Ramos (cell line): ENCODE data around the gene ELOVL3.
"Not testable (repeated sequence)": the region's sequence is repeated elsewhere in the genome, so short reads cannot be mapped to it uniquely, and the experiment has no call there.

Experiments used
- in situ Hi-C: fragments of 300-500 bp; cut with MboI; formaldehyde crosslinking; loops from one replicate; pipeline ENCODE4 v1.14.3; 2022; ENCODE audit warnings: low sequenced_read_pairs; ENCODE audit not compliant: unreplicated experiment

The ELOVL3 gene

DNA sequence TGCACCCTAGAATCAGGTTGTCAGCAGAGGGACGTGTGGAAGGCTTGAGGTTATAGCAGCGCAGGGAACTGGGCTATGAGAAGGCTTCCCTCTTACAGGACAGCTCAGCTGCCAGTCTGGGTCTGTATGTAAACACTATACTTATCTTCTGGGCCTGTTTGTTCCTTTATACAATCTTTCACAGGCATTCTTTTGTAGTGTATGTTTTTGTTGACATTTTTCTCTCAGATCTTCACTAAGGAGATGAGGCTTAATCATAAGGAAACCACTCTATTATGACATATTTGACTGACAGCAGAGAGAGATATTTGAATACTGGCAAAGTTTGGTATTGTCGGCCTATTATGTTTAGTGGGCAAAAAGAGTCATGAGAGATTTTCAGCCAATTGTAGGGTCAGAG lies 20.2 kb downstream of the ELOVL3 start:
- in situ Hi-C loops: no loop called here

DNA sequence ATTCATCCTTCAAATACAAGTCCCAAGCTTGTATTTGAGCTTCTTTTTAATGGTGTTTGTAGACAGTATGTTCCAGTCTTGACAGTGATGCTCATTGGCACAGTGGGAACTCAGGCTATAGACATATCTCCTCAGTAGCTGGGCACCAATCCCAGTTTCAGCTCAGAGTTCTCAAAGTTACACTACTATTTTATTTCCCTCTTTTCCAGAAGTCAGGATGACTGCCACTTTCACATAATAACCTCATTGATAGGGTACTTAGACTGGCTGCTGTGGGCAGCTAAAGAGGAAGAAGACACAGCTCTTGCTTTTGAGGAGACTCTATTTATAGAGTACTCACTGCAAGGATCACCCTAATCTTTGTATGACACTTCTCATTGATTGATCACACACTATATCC lies 21.6 kb downstream of the ELOVL3 start:
- in situ Hi-C loops: no loop called here

DNA sequence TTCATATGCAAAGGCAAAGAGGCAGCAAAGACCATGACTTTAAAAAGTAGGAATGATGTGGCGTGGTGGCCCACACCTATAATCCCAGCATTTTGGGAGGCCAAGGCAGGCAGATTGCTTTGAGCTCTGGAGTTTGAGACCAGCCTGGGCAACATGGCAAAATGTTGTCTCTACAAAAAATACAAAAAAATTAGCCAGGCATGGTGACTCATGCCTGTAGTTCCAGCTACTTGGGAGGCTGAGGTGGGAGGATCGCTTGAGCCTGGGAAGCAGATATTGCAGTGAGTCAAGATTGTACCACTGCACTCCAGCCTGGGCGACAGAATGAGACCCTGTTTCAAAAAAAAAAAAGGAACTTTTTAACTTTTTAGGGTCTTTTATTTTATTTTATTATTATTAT lies 26.4 kb downstream of the ELOVL3 start:
- in situ Hi-C loops: not testable (repeated sequence)

DNA sequence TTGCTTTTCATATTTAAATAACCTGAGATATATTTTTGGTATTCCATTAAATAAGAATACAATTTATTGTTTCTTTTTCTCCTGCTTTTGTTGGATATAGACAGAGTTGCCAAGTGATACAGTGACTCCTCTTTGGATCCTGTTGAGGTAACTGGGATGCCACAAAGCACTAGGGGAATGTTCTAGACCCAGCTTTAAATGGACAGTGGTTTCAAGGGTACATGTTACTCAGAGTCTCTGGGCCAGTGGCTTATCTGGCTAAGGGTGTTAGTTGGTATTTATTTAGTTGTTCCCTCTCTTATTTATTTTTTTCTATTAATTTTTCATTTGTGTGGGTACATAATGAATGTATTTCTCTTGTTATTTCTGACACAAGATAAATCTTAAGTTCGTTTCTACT lies 28.3 kb downstream of the ELOVL3 start:
- in situ Hi-C loops: no loop called here

GRCh38 chr10:102255404-102255803 lies 29.3 kb downstream of the ELOVL3 start:
- in situ Hi-C loops: no loop called here

DNA sequence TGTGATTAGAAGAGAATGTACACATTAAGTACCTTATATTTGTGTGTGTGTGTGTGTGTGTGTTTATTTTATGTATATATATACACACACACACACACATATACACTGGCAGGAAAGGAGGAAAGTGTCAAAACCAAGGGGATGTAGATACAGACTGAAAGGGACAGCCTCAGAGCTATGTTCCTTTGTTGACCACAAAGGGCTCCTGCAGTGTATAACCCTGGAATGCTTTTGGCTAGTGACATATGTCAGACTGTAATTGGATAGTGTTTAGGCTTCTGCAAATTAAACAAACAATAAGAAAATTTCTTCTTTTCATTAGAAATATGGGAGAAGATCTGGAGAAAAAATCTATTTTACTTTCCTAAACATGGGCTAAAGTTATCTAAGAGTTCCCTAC lies 35.1 kb downstream of the ELOVL3 start:
- in situ Hi-C loops: no loop called here

GRCh38 chr10:102261842-102262241 lies 35.7 kb downstream of the ELOVL3 start:
- in situ Hi-C loops: no loop called here

GRCh38 chr10:102262744-102263370 lies 36.8 kb downstream of the ELOVL3 start:
- in situ Hi-C loops: no loop called here

GRCh38 chr10:102264371-102264770 lies 38.3 kb downstream of the ELOVL3 start:
- in situ Hi-C loops: no loop called here

DNA sequence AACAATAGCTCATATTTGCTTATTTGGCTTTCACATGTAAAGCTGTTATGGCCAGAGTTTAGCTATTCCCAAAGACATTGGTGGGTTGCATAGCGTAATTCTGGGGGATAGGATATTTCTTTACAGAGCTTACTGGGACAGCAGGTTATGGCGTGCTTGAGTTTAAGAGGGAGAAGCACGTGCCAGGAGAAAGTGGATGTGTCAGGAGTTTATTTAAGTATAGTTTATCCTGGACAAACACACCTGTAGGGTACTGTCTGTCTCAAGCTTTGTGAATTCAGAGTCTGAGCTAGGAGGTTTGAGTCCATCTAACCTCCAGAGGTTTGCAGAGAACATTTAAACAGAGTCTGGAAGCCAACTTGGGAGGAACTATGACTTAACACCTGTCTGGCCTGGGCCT lies 40.6 kb downstream of the ELOVL3 start:
- in situ Hi-C loops: no loop called here

GRCh38 chr10:102267748-102268147 lies 41.6 kb downstream of the ELOVL3 start:
- in situ Hi-C loops: no loop called here

DNA sequence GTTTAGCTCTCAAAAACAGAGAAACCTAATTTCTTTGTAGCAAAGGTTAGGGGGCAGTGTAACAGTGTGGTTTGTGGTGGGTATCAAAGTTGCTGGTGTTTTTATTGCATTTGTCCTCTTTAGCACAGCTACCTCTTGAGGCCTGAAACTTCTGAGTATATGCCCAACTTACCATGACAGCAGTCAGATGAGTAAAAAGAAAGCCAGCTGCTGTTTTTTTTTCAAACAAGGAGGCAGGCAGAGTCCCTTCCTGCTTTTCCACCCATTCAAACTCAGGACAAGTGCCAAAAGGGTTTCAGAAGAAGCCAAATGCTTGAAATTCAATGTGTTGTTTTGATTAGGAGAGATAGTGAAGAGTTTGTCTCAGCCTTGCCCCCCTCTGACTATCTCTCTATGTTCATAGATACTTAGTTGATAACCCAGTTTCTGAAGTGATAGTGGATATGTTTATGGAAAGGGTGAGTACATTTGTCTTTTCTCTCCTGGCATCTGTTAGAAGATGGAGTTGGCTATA lies 42.3 kb downstream of the ELOVL3 start:
- in situ Hi-C loops: no loop called here

GRCh38 chr10:102269017-102269416 lies 42.9 kb downstream of the ELOVL3 start:
- in situ Hi-C loops: no loop called here

- in situ Hi-C loops: no loop called here
Measured at GRCh38 chr10:102274062-102274461, 48.0 kb downstream of the ELOVL3 start.

DNA sequence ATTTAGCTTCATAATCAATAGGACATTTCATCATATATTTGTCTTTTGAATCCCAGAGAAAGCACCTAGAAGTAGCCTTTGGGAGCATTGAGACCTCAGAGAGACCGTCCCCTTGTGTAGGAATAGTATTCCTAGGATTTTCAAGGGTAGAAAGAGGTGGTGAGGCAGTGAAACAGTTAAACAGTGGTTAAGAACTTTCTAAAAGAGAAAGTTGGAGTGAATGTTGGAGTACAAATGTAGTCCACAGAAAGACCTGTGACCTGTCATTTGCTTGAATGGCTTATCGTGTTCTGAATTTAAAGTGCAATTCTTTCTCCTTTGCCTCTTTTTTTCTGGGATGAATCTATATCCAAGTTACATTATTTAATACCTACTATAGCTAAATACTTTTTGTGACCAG lies 49.2 kb downstream of the ELOVL3 start:
- in situ Hi-C loops: no loop called here

DNA sequence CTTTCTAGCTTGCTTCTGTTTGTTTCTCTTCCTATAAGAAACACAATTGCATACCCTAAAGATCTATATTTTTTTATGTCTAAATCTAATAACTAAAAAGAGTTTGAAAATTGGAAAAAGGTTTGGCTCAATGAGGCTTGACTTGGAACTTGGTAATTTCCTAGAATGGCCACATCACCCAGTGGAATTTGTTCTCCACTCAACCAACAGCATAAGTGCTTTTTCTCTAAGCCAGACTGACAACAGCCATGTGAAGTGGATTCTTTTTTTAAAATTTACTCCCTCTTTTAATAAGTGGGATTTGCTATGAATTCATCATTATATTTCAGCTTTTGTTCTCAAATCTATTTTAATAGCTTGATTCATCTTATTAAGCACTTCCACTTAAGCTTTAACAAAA lies 53.0 kb downstream of the ELOVL3 start:
- in situ Hi-C loops: no loop called here
